ENCODE measurements around the gene IMPDH2.

The IMPDH2 gene

GRCh38 chr3:48989796-48990635 is 39.2 kb downstream of the IMPDH2 start, which contains the start of gene P4HTM (continued):
- TF ChIP-seq, protein P1, sequence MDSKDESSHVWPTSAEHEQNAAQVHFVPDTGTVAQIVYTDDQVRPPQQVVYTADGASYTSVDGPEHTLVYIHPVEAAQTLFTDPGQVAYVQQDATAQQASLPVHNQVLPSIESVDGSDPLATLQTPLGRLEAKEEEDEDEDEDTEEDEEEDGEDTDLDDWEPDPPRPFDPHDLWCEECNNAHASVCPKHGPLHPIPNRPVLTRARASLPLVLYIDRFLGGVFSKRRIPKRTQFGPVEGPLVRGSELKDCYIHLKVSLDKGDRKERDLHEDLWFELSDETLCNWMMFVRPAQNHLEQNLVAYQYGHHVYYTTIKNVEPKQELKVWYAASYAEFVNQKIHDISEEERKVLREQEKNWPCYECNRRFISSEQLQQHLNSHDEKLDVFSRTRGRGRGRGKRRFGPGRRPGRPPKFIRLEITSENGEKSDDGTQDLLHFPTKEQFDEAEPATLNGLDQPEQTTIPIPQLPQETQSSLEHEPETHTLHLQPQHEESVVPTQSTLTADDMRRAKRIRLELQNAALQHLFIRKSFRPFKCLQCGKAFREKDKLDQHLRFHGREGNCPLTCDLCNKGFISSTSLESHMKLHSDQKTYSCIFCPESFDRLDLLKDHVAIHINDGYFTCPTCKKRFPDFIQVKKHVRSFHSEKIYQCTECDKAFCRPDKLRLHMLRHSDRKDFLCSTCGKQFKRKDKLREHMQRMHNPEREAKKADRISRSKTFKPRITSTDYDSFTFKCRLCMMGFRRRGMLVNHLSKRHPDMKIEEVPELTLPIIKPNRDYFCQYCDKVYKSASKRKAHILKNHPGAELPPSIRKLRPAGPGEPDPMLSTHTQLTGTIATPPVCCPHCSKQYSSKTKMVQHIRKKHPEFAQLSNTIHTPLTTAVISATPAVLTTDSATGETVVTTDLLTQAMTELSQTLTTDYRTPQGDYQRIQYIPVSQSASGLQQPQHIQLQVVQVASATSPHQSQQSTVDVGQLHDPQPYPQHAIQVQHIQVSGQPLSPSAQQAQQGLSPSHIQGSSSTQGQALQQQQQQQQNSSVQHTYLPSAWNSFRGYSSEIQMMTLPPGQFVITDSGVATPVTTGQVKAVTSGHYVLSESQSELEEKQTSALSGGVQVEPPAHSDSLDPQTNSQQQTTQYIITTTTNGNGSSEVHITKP (tag by site-specific recombination; IDR thresholded peaks at IDR 0.05) = no peak
- TF ChIP-seq HOXD13 (CRISPR knock-in tag; IDR thresholded peaks at IDR 0.05; ENCODE audit: borderline replicate concordance) = no peak
- TF ChIP-seq, protein P2, sequence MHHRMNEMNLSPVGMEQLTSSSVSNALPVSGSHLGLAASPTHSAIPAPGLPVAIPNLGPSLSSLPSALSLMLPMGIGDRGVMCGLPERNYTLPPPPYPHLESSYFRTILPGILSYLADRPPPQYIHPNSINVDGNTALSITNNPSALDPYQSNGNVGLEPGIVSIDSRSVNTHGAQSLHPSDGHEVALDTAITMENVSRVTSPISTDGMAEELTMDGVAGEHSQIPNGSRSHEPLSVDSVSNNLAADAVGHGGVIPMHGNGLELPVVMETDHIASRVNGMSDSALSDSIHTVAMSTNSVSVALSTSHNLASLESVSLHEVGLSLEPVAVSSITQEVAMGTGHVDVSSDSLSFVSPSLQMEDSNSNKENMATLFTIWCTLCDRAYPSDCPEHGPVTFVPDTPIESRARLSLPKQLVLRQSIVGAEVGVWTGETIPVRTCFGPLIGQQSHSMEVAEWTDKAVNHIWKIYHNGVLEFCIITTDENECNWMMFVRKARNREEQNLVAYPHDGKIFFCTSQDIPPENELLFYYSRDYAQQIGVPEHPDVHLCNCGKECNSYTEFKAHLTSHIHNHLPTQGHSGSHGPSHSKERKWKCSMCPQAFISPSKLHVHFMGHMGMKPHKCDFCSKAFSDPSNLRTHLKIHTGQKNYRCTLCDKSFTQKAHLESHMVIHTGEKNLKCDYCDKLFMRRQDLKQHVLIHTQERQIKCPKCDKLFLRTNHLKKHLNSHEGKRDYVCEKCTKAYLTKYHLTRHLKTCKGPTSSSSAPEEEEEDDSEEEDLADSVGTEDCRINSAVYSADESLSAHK (tag by site-specific recombination; IDR thresholded peaks at IDR 0.05) = no peak
- no peak for TF ChIP-seq ZNF169 (tag by site-specific recombination; IDR thresholded peaks at IDR 0.05)
- no peak for TF ChIP-seq ZNF121 (tag by site-specific recombination; IDR thresholded peaks at IDR 0.05)
- TF ChIP-seq ZNF843 (tag by site-specific recombination; IDR thresholded peaks at IDR 0.05) = 0 out of 2 replicates have a peak, but pooled peaks have one; percentile 28
- 0 out of 2 replicates have a peak, but pooled peaks have one; percentile 10 for TF ChIP-seq GLIS2 (tag by site-specific recombination; IDR thresholded peaks at IDR 0.05)
- TF ChIP-seq, protein P3, sequence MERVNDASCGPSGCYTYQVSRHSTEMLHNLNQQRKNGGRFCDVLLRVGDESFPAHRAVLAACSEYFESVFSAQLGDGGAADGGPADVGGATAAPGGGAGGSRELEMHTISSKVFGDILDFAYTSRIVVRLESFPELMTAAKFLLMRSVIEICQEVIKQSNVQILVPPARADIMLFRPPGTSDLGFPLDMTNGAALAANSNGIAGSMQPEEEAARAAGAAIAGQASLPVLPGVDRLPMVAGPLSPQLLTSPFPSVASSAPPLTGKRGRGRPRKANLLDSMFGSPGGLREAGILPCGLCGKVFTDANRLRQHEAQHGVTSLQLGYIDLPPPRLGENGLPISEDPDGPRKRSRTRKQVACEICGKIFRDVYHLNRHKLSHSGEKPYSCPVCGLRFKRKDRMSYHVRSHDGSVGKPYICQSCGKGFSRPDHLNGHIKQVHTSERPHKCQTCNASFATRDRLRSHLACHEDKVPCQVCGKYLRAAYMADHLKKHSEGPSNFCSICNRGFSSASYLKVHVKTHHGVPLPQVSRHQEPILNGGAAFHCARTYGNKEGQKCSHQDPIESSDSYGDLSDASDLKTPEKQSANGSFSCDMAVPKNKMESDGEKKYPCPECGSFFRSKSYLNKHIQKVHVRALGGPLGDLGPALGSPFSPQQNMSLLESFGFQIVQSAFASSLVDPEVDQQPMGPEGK (tag by site-specific recombination; IDR thresholded peaks at IDR 0.05) = peak; percentile 97
- no peak for TF ChIP-seq ZNF24 (tag by site-specific recombination; IDR thresholded peaks at IDR 0.05)
- TF ChIP-seq ZFP41 (tag by site-specific recombination; IDR thresholded peaks at IDR 0.05; ENCODE audit: borderline replicate concordance) = no peak
- no peak; the same call in 1 of the 2 replicates for TF ChIP-seq ZNF639 (tag by site-specific recombination; IDR thresholded peaks at IDR 0.05)
- peak; percentile 89 for TF ChIP-seq CTCF (tag by site-specific recombination; IDR thresholded peaks at IDR 0.05)
- no peak for TF ChIP-seq ZNF16 (tag by site-specific recombination; IDR thresholded peaks at IDR 0.05; ENCODE audit: low read depth)
- TF ChIP-seq SCRT1 (tag by site-specific recombination; IDR thresholded peaks at IDR 0.05; ENCODE audit: borderline replicate concordance) = no peak
- TF ChIP-seq PRDM1 (tag by site-specific recombination; IDR thresholded peaks at IDR 0.05) = no peak
- TF ChIP-seq ZNF140 (tag by site-specific recombination; IDR thresholded peaks at IDR 0.05) = no peak
- no peak for TF ChIP-seq ZNF292 (tag by site-specific recombination; IDR thresholded peaks at IDR 0.05; ENCODE audit: borderline replicate concordance, low read depth)
- no peak for TF ChIP-seq ZNF530 (tag by site-specific recombination; IDR thresholded peaks at IDR 0.05; ENCODE audit: low read depth)
- no peak for TF ChIP-seq YY1 (tag by site-specific recombination; IDR thresholded peaks at IDR 0.05)
- no peak for TF ChIP-seq ZNF670 (tag by site-specific recombination; IDR thresholded peaks at IDR 0.05; ENCODE audit: low read depth)
- TF ChIP-seq ZBTB17 (tag by site-specific recombination; IDR thresholded peaks at IDR 0.05) = peak; percentile 77
- TF ChIP-seq ZNF501 (tag by site-specific recombination; IDR thresholded peaks at IDR 0.05) = no peak
- TF ChIP-seq ZNF157 (tag by site-specific recombination; IDR thresholded peaks at IDR 0.05) = no peak
- no peak; the same call in 1 of the 2 replicates for TF ChIP-seq ZNF10 (tag by site-specific recombination; IDR thresholded peaks at IDR 0.05)
- TF ChIP-seq TCF7L2 (IDR thresholded peaks at IDR 0.05; ENCODE audit: borderline replicate concordance, low read depth, low read length) = no peak
- TF ChIP-seq ZNF214 (tag by site-specific recombination; IDR thresholded peaks at IDR 0.05; ENCODE audit: borderline replicate concordance) = no peak

Measured in HEK293 (cell line).